ENCODE measurements around the gene CDC25A.

DNA sequence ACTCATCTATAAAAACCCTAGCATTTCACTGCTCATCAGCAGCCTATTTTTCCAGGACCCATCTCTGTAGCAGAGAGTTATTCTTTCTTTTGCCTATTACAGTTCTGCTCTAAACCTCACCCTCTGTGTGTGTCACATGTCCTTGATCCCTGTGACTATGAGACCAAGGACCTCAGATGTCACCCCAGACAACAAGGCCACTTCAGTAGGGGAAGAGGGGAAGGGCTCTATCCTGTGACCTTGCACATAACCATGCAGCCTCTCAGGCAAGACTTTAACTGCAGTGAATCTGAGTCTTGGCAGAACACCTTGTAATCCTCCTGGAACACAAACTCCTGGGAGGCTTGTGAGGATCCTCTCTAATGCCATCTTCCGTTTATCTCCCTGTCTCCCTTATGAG, 48.3 kb upstream of the CDC25A start:
- TF ChIP-seq TCF4 (CRISPR knock-in tag; IDR thresholded peaks at IDR 0.05; ENCODE audit: borderline replicate concordance) (no peak), TOX (CRISPR knock-in tag; IDR thresholded peaks at IDR 0.05; ENCODE audit: borderline replicate concordance) (no peak), ESRRG (CRISPR knock-in tag; IDR thresholded peaks at IDR 0.05) (no peak), ZFP3 (CRISPR knock-in tag; IDR thresholded peaks at IDR 0.05) (no peak)
- TF ChIP-seq, protein P1, sequence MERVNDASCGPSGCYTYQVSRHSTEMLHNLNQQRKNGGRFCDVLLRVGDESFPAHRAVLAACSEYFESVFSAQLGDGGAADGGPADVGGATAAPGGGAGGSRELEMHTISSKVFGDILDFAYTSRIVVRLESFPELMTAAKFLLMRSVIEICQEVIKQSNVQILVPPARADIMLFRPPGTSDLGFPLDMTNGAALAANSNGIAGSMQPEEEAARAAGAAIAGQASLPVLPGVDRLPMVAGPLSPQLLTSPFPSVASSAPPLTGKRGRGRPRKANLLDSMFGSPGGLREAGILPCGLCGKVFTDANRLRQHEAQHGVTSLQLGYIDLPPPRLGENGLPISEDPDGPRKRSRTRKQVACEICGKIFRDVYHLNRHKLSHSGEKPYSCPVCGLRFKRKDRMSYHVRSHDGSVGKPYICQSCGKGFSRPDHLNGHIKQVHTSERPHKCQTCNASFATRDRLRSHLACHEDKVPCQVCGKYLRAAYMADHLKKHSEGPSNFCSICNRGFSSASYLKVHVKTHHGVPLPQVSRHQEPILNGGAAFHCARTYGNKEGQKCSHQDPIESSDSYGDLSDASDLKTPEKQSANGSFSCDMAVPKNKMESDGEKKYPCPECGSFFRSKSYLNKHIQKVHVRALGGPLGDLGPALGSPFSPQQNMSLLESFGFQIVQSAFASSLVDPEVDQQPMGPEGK (CRISPR knock-in tag; IDR thresholded peaks at IDR 0.05; ENCODE audit: borderline replicate concordance): no peak

All from SK-N-SH treated with all-trans-retinoic acid at 6 μM for 48 hours (cell line).